C4-2B (cell line): ENCODE data around the gene EMID1.

ENCODE experiments used
- H3K27ac ChIP-seq: fragments of 450-650 bp; 2 replicates; pipeline ENCODE4 v1.5.1; 2017
- CTCF ChIP-seq: fragments of 450-650 bp; conservative IDR thresholded peaks from 2 replicates; pipeline ENCODE4 v1.5.1; 2017; ENCODE audit warnings: mild to moderate bottlenecking
- ZFX ChIP-seq: fragments of 450-650 bp; IDR thresholded peaks from 2 replicates; pipeline ENCODE4 v1.6.1; 2017

EMID1 gene

GRCh38 chr22:29275819-29276565 lies 70.3 kb downstream of the EMID1 start:
- no peak for TF ChIP-seq ZFX
- no peak overlapping the region for H3K27ac ChIP-seq

DNA sequence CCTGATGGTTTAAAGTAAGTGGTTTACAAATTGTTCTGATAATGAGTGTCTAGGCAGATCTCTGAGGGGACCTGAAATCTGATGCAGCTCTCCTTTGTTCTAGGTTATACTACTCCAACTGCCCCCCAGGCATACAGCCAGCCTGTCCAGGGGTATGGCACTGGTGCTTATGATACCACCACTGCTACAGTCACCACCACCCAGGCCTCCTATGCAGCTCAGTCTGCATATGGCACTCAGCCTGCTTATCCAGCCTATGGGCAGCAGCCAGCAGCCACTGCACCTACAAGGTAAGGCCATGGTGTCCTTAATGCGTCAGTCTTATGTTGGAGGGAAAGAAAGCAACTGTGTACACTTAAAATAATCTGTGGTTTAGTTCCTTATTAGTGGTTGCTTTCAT lies 72.2 kb downstream of the EMID1 start:
- TF ChIP-seq ZFX (no peak), CTCF (no peak)
- H3K27ac ChIP-seq, result no peak overlapping the region

GRCh38 chr22:29284196-29284595 lies 78.5 kb downstream of the EMID1 start:
- no peak overlapping the region for H3K27ac ChIP-seq
- no peak for TF ChIP-seq CTCF
- TF ChIP-seq ZFX, result no peak

DNA sequence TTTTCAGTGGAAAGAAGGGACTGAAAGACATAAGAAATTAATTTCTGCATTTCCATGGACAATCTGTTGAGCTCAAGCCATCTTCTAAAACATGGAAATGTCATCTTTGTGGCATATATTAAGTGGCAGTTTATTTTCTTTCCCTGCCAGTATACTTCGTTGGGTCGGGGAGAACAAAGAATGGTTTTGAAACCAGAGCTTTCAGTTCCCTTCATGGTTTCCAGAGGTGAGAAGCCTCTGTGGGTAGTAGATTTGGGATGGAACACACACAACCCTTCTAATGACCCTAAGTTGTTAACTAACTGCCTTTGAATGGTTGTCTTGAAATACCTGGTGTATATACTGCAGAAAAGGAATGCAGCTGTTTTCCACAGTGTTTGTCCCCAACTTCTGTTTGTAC lies 83.1 kb downstream of the EMID1 start:
- TF ChIP-seq CTCF (no peak), ZFX (no peak)
- no peak overlapping the region for H3K27ac ChIP-seq

- TF ChIP-seq CTCF, result no peak
- no peak for TF ChIP-seq ZFX
Measured at GRCh38 chr22:29290061-29290460, 84.4 kb downstream of the EMID1 start.

GRCh38 chr22:29291215-29291614 lies 85.5 kb downstream of the EMID1 start:
- TF ChIP-seq CTCF (no peak), ZFX (no peak)
- H3K27ac ChIP-seq, result no peak overlapping the region

More at GRCh38 chr22:29290061-29290460, 84.4 kb downstream of the EMID1 start:
- H3K27ac ChIP-seq, result no peak overlapping the region

DNA sequence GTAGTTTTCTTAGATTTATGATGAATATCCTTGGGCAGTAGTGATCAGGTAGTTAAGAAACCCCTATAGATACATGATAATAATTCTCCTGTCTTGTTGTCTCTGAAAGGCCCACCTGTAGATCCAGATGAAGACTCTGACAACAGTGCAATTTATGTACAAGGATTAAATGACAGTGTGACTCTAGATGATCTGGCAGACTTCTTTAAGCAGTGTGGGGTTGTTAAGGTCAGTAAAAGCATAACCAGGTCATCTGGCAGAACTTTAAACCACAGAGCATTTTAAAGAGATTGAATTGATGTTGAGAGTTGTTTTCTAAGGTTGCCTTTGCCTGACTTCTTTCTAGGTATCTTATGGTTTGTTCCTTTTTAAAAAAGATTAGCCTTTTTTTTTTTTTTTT lies 86.7 kb downstream of the EMID1 start:
- H3K27ac ChIP-seq, result no peak overlapping the region

More for the DNA sequence above, 86.7 kb downstream of the EMID1 start:
- TF ChIP-seq CTCF (no peak), ZFX (no peak)
